GM20431 (cell line): ENCODE measurements around the gene LRP1.

ENCODE experiments used
- in situ Hi-C: fragments of 300-500 bp; cut with MseI, MboI; formaldehyde crosslinking; loops from one replicate; pipeline ENCODE4 v1.15.0; 2020; ENCODE audit warnings: low sequenced_read_pairs; ENCODE audit not compliant: unreplicated experiment

Gene LRP1

DNA sequence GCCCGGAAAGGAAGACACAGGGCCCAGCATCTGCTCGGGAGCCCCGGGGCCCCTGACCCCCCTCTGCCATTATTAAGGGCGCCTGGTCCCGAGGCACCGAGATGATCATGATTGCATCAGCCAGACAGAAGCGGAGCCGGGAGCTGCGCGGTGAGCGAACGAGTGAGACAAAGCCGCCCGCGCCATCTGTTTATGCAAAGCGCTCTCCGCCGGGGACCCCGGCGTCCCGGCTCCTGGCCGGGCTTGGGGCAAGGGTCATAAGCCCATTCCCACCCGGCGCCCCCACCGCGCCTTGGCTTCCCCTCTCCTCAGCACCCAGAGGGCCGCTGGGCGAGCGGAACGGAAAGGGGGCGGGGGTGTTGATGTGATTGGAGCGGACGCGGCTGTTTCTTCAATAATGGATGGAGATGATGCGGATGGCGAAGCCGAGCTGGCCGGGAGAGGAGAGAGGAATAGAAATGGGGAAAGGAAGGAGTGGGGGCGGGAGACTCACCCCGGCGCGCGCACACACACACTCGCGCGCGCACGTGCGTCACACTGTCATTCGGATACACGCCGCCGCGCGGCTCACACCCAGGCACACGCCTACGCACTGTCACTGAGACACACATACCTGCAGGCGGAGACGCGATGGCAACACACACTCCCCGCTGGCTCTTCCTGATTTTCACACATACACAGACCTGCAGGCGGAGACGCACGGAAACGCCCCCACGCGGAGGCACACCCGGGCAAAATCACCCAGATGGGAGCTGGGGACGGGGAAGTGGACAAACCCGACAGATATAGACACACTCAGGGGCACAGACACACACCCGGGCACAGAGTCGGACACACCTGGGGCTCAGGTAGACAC lies 112.0 kb downstream of the LRP1 start:
- in situ Hi-C loops = no loop called here

DNA sequence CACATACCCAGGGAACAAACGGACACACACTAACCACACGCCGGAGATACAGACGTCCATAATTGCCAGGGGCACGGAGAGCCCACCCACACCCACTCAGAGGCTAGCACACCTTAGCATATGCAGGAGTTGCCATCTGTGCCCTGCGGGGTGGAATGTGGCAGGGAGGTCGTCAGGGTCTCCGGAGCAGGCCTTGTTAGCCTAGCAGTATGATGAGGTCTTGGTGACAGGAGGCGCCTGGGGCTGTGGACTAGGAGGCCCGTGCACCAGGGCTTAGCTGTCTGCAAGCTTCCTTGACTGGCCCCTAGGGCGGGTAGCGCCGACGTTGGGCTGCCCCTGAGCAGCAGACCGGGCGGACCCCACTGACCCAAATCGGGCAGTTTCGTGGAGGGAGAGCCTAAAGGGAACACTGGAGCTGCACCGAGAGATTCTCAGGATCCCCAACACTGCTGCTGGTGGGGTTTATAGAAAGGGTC lies 112.7 kb downstream of the LRP1 start:
- in situ Hi-C loops = no loop called here

DNA sequence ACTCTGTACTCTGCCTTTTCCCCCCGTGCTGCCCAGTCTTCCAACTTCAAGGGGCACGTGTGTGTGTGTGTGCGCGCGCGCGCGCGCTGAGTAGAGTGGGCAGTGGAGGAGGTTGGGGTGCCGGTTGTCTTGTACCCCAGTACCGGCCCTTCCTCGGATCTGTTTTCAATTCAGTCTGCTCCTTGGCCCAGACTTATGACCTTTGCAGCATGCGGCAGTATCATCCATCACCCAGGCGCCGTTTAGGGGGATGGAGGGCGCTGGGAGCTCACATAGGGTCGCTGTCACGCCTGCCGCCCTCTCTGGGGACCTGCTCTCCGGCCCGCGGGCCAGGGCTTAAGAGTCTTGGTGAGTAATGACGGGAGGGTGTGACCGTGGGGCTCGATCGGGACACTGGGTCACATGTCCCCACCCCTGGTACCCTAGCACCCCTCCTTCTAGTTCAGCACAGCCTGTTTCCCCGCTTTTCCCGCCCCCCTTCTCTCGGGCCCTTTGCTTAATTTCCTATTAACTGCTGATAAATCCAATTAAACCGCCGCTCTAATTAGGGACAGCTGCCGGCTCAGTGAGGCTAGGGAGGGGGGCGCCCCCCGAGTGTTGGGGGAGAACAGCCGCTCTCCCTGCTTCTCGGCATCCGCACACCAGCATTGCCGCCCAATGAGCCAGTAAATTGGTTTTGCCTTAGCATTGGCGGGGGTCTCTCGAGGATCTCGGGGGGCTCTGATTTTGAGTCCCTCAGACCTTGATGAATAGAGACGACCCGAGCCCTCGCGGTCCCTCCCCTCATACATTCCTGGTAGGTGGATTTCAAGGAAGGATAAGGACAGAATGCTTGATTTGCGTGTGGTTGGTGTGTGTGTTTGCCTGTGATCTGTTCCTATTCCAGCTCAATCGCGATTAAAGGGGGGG lies 113.4 kb downstream of the LRP1 start:
- in situ Hi-C loops = no loop called here

DNA sequence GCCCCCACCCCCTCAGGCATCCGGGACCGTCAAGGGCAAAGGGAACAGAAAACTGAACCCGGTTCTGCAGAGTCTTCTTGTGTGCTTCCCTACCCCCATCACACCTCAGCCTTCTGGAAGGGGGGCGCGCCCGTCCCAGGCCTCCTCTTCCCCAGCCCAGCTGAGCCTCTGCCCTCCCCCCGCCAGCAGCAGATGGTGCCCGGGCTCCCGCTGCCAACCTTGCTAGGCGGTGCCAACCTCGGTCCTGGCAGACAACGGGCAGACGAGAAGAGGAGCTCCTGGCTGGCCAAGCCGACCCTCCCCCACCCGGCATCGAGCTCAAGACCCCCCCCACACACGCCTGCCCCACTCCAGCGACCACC lies 114.0 kb downstream of the LRP1 start:
- in situ Hi-C loops = no loop called here

DNA sequence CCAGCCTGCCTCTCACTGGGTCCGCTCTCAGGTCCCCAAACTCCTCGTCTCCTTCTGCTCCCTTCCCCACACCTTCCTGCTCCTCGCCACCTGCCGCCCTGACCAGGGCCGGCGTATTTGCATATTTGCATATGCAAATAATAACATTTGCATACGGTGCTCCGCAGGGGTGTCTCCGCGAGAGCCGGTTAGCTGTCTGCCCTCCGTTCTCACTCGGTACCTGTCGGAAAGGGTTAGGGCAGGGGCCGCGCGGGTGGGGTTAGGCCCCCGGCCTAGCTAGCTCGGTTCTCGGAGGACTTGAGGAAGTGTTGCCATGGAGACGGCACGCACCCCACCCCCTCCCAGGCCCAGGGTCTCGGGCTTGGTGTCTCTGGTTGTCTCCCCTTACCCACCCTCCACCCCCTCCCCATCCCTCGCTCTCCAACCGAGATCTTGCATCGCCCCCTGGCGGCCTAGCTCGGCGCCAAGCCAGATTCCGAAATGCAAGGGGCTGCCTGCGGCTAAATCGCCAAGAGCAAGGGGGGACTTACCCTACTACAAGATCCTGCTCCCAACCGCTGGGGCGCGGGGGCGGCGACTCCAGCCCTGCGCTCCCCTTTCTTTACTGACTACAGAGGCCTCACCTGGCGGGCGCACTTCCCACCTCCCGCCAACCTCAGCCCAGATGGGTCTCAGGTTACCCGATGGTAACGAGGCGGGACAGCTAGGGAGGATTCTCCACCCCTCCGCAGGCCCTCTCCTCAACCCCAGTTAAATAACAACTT lies 114.6 kb downstream of the LRP1 start:
- in situ Hi-C loops = no loop called here

DNA sequence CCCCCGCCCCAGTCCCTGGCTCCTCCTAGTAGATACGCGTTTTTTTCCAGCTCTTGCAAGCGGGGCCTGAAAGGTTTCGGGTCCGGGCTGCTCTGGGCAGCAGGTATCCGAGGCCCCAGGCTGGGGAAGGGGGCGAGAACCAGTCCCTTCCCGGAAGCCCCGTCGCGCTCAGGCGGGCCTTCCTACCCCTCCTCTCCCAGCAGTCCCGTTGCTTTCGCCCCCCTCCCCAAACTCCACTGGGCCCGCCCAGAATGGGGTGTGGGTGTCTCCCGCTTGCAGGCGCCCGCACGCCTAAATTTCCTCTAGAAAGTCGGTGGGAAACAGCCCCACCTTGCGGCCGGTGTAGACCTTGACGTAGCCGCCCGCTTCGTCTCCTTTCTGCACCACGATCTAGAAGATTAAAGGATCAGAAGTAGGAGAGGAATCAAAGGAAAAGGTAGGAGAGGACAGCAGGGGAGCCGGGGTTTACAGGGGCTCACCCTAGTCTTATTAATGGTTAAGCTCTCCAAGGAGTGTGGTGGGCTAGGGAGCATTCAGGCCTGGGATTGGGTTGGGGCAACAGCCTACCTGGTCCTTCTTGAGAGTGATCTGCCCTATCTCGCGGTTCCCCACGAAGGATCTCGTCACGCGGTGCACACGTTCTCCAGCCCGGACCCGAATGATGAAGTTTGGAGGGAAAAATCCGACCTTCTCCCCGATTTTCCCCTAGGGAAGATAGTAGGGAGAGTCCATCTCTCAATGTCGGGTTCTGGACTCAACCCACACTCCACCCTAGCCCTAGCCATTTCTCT lies 115.4 kb downstream of the LRP1 start:
- in situ Hi-C loops = no loop called here

DNA sequence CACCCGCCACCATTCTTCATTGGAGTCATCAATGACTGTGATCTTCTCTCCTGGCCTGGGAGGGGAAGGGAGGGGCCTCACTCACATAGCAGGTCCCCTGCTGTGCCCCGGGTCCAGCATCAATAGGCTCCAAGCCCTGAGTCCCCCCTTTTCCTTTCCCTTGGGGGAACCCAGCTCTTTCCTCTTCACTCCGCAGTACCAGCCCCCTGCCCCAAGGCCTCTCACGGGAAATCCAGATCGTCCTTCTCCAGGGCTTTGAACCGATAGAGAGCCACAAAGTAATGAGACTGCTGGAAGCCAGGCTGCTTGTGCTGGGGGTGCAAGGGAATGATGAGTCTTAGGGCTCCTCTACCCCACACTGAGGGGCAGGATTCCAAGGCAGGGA lies 116.0 kb downstream of the LRP1 start:
- in situ Hi-C loops = no loop called here

DNA sequence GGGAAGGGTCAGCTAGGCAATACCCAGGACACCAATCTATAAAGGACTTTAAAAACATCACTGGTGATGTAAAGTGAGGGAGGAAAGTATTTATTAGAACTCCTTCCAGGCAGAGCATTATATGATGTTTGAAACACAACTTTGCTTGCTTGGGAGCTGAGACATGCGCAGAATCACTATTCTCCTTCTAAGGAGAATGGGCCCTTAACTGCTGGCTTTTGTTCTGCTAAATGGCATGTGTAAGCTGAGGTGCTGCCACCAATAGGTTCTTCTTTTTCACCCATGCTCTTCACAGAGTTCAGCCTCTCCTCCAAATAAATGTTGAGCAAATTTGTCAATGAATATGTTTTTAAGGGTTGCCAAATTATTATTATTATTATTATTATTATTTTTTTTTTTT lies 118.8 kb downstream of the LRP1 start:
- in situ Hi-C loops = no loop called here

DNA sequence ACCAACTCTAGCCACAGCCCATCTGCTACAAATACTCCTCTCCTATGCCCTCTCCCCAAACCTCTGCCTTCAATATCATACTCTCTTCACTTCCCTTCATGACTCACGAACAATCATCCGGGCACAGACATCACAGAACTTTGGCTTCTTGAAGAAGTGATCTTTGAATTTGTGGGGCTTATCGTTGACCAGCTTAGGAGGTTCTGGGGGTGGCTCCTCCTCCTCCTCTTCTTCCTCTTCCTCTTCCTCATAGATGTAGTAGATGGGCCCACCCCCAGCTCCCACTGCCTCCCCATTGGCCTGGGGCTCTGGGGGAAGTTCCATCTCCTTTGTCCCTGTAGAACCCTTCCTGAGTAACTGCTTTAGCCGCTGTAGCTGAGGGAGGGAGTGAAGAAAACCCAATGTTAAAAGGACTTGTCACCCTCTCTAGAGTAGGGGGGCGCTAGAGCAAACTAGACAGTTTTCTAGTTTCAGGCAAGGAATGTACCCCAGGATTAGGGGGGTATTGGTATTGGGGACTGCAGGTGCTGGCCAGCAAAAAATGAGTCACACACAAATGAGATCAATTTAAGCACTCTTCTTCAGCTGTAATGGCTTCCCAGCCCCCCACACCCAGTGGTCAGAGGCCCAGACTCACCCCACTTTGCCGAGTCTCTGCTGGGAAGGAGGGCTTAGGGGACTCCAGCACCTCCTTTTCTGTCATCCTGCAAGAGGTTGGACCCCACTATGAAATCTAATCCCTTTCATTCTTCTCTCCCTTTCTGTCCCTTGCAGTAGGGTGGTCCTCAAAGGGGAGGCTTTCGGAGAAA lies 120.9 kb downstream of the LRP1 start:
- in situ Hi-C loops = no loop called here

DNA sequence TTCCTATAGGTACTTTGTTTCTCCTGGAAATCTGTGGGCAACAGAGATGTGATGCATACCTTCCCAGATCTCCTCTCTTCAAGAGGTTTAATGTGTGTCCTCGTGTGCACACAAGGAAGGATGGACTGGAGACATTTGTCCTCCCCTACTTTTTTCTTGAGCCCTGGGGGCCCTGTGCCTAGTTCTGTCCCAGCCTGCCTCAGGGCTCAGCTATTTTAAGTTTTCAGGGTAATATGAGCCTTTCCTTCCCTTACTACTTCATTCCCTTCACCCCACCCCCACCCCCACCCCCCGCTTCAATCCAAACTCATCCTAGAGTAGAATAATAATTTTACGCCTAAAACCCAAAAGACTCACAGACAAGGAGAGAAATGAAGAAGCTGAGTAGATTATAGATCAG lies 122.3 kb downstream of the LRP1 start:
- in situ Hi-C loops = no loop called here

DNA sequence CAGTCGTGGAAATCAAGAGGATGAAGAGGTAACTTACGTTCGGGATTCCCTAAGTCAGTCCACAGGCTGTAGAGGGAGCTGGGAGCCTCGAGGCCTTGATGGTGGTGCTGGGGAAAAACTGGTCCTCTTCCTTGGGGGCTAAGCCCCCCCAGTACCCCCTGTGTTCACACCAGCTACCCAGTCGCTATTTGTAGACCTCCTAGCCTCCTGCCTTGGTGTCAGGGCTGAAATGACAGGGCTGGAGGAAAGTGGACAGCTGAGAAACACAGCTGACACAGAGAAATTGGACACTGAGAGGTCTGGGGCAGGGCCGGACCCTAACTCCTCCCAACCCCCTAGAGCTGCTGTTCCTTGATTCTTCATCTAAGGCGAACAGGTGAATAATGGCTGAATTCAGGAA lies 122.7 kb downstream of the LRP1 start, which contains the start of gene STAC3:
Gene STAC3 (minus strand): TSS at position 232 of the 400 bp plus-strand sequence. CDS start 1,551 bp downstream, outside the sequence.
- in situ Hi-C loops = no loop called here

DNA sequence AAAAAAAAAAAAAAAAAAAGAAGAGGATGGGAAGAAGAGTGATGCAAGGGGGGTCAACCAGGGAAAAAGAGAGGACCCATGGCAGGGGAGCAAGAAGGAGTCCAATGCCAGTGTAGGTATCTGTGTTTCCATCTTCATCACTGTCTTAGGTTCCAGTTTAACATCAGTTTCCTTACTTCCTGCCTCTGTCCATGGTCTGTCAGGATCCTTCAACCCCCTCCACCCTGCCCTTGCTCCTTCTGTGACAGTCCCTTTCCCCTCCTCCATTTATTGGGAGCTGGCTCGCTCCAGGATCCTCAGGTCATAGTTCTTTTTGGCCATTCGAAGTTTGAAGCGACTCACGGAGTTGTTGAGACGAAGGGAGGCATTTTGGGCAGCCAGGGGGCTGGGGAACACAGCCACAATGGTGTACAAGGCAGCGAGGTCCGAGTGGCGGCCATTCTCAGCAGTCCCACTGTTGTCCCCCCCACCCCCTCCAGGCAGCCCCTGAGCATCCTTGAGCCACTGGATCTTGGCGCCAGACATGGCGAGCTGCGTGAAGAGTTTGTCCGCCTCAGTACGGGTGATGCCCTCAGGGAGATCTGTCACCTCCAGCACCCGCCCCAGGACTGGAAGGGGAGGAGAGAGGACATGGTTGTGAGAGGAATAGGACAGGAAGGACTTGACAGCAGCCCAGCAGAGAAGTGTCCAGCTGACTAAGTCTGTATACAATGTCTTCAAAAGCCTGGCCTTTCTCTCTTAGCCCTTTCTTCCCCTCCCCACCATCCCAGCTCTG lies 126.4 kb downstream of the LRP1 start:
- in situ Hi-C loops = no loop called here

DNA sequence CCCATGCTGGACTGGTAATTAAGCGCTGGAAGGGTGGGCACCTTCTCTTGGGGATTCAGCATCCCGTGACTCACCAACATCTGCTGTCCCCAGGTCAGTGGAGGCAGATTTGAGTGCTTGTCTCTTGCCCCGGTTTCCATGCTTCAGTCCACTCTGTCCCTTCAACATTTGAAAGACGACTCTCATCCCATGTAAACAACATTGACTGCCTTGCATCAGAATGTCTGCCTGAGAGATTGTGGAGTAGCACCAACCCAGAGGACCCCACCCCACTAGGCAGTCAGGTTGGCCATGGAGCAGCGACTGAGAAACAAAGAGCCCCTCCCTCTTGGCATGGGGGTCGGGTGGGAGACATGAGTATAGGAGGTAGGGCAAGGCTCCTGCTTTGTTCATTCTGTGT lies 127.6 kb downstream of the LRP1 start:
- in situ Hi-C loops = no loop called here

DNA sequence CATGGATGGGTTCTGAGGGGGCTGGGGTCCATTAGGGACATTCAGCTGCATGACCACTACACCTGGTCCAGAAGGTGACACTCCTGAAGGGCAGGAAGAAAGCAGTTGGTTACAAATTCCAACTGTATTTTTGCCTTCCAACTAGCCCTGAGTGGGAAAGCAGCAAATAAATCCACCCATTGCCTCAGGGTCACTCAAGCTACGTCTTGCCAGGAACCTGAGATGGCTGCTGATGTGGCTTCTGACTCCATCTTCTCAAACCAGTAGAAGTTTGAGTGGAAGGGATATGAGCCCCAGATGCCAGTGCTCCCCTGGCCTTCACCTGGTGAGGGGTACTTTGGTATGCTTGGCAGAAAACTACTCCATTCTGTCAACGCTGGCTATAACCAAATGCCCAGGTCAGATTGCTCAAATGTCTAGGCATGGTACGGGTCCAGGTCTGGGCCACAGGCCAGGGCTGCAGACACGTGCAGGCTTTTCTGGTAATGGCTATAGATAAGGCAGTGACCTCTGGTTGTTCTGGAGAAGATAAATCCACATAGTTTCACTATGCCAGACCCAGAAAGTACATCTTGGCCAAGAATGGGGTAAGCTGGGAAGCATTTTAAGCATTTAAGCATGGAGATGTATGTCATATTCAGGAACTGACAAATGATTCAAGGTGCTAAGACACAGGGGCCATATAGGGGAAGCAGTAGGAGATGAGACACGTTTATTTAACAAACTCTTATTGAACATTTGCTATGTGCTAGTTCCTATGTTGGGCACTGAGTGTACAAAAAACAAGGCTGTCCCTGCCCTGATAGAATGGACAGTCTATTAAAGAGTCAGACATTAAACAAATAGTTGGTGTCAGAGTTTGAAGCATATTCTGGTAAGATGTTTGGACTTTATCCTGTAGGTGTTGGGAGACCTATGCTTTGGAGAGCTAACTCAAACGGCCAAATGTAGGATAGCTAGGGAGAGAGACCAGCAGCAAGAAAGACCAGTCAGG lies 131.0 kb downstream of the LRP1 start:
- in situ Hi-C loops = no loop called here

DNA sequence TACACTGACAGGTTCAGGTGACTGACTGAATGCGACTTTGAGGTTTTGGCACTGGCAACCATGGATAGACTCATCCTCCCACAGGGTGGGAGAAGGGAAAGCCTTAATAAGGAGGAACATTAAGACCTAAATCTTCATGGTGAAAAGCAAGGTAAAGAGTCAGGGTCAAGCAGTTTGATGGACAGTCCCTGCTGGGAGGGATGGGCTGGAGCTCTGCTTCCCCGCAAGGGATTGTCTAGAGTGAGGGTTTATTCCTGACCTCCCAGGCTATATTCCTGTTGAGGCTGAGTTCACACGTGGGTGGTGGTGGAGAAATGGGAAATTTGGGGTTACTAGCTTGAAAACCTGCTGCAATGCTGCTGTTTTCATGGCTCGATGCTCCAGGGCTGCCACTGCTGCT lies 132.1 kb downstream of the LRP1 start:
- in situ Hi-C loops = loop anchor here (10.0 kb wide), 1 partner anchor 194 kb away; the partner anchor contains the start of genes GLI1 and INHBE

DNA sequence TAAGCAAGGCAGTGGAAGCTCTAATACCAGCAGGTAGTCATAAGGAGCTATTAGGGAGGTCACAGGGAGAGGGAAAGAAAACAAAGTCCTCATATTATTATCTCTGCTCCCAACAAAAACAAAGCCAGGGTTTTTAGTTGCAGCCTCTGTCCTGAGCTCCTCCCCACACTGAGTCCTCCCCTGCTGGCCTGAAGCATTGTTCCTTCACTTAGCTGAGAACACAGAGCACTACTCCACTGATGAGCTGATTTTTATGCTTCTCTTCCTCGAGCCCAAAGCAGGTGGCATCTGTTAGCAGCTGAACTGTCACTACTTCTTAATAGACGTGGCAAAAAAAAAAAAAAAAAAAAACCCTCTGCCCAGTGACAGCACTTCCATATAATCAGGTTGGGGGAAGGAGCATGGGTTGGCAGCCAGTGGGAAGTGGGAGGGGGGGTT lies 133.2 kb downstream of the LRP1 start:
- in situ Hi-C loops = loop anchor here (10.0 kb wide), 1 partner anchor 193 kb away; the partner anchor contains the start of genes GLI1 and INHBE
